ENCODE measurements around the gene CCNK.

The CCNK gene

GRCh38 chr14:99508896-99509629, 27.9 kb downstream of the CCNK start:
- no peak for DNase-seq

DNA sequence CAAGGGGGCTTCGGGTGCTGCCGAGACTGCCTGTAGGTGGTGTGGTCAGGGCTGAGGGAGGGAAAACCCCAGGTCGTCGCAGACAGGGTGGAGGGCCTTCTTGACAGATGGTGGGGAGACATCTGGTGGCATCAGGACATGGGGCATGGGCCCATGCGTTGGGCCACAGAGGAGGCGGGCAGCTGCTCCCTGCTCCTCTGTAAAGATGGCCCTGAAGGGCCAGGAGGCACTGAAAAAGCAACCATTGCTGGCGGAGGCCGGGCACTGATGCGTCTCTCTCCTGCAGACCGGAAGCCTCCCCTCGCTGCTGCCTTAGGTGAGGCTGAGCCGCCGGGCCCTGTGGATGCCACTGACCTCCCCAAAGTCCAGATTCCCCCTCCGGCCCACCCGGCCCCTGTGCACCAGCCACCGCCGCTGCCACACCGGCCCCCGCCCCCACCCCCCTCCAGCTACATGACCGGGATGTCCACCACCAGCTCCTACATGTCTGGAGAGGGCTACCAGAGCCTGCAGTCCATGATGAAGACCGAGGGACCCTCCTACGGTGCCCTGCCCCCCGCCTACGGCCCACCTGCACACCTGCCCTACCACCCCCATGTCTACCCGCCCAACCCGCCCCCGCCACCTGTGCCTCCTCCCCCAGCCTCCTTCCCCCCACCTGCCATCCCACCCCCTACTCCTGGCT, 28.8 kb downstream of the CCNK start:
- no peak for DNase-seq

- DNase-seq, result no peak
Measured at GRCh38 chr14:99510556-99511139, 29.4 kb downstream of the CCNK start.

GRCh38 chr14:99511421-99512109, 30.4 kb downstream of the CCNK start:
- no peak for DNase-seq

- DNase-seq, result no peak
Measured at GRCh38 chr14:99512110-99512449, 30.9 kb downstream of the CCNK start.

- no peak for DNase-seq
Measured at GRCh38 chr14:99512571-99513182, 31.5 kb downstream of the CCNK start.

DNA sequence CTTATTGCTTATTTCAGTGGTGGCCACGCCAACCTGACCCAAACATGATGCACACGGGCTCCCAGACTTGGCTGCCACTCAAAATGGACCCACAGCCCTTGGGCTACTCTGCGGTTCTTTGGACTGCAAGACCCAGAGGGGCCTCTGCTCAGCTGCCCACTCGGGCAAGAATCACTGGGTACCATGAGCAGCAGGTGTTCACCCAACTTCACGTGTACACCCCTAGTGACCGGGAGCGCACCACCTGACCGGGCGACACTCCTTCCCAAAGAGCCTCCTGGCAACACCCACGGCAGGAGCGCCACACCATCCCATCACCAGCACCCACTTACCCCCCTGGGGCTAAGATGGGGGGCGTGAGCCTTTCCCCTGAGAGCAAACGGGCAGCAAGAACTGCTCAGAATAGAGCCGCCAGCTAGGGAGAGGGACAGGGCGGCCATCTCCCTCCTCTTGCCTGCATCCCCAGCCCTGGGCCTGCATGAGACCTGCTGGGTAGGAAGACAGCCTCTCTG, 32.0 kb downstream of the CCNK start:
- no peak for DNase-seq

DNA sequence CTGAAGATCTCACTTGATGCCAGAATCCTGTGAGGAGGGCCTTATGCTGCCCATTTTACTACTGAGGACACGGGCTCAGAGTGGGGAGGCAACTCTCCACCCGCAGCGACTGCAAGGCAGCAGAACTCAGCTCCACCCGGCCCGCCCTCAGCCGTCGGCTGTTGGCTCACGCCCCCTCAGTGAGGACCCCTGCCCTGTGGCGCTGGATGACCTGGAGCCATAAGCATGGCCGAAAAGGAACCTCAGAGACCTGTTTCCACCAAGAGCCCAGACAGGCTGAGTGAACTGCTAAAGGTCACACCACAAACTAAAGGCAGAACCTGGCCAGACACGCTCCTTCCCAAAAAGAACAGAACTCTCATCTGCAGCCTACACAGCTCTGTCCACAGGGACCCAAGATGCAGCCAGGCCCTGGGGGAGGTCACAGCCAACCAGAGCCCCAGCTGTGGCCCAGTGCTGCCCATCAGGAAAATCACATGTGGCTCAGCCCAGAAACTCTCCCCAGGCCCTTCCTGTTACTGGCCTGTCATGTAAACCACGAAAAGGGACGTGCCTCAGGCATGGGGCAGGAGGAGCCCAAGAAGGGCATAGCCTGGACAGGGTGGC, 32.8 kb downstream of the CCNK start:
- no peak for DNase-seq

- no peak for DNase-seq
Measured at GRCh38 chr14:99514552-99515300, 33.5 kb downstream of the CCNK start.

DNA sequence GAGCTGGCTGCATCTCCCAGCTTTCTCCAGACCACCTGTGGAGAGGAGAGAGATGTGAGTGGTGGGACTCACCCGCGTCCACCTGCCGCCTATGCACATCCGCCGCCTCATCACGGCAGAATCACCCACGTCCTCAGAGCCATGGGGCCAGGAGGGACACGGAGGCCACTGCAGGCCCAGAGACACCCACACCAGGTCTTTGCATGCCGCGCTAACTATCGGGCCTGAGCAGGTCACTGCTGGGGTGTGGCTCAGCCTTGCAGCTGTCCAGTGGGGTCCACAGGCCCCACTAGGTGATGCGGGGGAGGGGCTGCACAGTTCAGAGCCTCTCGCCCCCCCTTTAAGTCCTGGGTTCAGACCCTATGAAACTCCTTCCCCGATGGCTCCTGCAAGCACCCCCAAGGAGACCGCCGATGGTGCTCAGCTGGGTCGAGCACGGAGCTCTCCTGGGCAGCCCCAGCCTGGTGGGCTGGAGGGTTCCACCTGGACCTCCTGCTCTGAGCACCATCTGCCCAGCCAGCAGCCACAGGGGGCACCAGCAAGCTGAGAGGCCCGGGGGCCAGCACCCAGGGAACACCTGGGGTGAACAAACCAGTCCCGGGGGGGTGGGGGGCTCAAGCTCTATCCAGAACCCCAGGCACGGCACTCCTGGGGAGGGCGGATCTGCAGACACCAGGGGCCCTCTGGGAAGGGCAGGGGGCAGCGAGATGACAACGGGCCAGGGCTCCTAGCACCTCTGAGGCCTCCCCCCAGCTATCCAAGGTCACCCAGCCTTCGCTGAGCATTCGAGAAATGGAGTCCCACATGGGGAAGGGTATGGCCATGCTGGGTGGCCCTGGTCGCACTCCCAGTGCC, 34.3 kb downstream of the CCNK start:
- DNase-seq, result no peak

DNA sequence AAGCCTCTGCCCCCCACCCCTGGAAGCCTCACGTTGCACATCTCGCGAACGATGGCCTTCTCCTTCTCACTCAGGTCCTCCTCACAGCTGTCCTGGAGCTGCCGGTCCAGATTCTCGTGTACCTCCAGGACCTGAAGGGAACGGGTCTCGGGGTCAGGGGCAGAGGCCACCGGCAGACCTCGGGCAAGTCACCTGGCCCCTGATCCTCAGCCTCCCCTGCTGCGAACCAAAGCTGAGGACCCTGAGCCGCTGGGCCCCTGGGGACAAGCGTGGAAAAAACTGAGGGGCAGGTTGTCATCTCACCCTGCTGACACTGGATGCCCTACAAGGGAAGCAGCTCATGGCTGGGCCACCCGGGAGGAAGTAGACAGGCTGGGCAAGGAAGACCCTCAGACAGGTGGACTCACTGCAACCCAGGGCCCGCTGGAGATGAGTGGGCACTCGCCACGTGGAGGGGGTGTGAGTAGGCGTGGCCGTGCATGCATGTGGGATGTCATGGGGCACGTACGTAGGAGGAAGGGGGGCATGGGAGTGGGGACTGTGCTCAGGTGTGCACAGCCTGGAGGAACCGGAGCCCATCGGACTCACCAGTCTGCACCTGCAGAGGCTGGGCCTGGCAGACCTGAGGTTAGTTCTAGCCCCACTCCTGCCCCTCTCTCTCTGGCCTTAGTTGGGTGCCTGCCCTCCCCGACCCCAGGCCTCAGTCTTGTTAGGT, 35.1 kb downstream of the CCNK start:
- no peak for DNase-seq

- no peak for DNase-seq
Measured at GRCh38 chr14:99516871-99517642, 35.8 kb downstream of the CCNK start.

DNA sequence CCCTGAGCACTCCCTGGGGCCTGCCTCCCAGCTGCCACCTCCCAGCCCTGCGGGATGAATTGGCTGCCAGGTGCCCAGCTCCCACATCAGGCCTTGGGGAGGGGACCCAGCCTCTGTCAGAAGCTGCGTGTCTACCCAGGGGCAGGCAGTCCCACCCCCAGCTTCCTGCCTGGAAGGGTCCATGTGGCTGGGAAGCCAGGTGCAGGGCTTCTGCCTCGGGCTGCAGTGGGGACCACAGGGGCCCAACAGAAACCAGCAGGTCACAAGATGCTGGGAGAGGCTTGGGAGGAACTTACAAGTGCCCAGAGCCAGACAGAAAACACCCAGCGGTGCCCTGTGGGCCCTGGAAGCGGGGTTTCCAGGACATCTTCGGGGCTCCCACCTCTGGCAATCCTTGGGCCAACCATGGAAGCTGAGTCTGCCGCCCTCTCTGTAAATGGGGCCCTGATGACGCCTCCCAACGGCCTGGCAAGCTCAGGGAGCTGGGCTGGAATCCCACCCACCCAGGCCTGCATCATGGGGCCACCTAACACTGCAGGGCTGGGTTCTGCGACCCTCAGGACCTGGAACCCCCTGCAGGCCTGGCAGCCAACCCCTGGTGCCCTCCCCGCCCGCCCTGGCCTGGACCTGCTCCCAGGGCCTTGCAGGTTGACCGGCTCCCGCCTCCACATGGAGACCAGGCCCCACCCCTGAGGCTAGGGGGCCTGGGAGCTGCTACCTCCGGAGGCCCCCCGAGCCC, 36.6 kb downstream of the CCNK start:
- no peak for DNase-seq

DNA sequence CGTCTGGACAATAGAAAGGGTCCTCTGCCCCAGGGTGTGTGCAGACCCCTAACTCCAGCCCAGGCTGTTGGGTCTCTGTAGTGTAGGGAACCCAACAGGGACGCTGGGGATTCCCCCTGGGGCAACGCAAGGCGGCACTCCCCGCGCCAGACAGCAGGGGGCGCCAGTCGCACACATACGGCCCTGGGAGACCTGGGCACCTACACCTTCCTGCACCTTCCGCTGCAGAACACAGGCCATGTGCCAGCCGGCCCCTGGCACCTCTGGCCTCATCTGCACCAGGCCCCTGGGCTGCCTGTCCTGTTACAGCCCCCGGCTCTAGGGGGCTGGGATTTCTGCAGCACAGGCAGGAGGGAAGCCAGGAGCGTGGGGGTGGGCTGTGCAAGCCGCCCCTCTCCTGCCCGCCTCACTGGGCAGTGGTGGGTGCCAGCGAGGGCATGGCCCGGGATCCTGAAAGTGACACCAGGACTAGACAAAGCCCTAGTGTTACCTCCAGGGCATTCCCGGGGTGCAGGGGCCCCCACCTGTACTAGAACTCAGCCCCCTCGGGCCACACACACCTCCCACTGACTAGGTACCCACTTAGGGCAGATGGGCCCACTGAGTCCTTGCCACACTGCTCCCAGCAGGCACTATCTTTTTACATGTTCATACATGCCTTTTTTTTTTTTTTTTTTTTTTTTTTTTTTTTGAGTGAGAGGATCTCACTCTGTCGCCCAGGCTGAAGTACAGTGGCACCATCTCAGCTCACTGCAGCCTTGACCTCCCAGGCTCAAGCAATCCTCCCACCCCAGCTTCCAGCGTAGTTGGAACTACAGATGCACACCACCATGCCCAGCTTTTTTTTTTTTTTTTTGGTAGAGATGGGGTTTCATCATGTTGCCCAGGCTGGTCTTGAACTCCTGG, 37.5 kb downstream of the CCNK start:
- no peak for DNase-seq

- DNase-seq, result no peak
Measured at GRCh38 chr14:99519347-99519881, 38.2 kb downstream of the CCNK start.

DNA sequence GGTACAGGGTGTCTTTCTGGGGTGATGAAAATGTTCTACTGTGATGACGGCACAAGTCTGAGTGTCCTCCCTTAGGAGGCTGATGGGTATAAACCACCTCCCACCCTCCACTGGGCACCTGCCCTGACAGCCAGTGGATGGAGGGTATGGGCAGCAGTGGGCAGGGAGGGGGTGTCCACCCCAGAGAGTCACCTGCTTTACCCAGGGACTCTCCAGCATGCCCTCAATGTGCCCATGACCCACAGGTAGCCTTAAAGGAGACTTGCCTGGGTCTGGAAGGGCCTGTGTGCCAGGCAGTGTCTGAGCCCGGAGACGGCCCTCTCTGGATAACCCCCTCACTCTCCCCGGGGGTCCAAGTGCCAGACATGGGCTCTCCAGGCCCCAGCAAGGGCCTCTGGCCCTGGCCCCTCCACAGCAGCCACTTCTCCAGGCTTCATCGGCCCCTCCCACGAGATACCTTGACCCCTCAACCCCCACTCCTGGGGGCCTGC, 38.8 kb downstream of the CCNK start:
- DNase-seq, result no peak

DNA sequence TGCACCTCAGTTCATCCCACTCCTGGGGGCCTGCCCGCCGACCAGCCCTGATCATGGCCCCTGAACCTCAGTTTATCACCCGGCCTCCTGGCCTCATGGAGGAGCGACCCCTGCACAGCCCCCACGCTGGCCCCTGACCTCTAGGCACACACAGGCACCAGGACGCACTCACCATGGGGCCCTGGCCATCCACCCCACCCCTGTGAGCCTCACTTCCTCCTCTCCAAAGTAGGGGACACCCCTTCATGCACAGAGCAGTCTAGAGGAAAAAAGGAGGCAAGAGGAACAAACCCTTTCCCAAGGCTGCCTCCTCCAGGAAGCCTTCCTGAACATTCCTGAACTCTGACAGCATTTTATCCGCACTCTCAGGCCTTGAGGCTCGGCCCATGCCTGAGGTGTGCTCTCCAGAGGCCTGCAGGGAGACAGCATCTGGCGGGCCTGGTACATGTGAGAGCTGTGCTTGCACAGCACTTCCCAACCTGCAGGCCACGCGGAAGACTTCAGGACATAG, 39.4 kb downstream of the CCNK start:
- DNase-seq, result no peak
